Effector memory CD8-positive, alpha-beta T cell (primary cell): ENCODE data around the gene CREG2.
"Not testable (repeated sequence)": the region's sequence is repeated elsewhere in the genome, so short reads cannot be mapped to it uniquely, and the experiment has no call there.

Experiments used
- ATAC-seq: fragments of 150-1000 bp; cut with Tn5 transposase; replicated peaks from 2 replicates; pipeline ENCODE4 v1.10.0; 2021; ENCODE audit warnings: mild to moderate bottlenecking, moderate library complexity
- DNase-seq, 3 experiments: peaks; one replicate each; pipeline ENCODE4 v3.0.0; 2021
- H3K27ac Mint-ChIP-seq, 2 donors: one replicate each; pipeline ENCODE4 v1.8.0; 2022; ENCODE audit warnings: mild to moderate bottlenecking in 2 of 2, mixed read lengths in 2 of 2, moderate library complexity in 2 of 2
- H3K27me3 Mint-ChIP-seq, 2 donors: one replicate each; pipeline ENCODE4 v1.8.0; 2022; ENCODE audit warnings: mixed read lengths in 2 of 2
- H3K36me3 Mint-ChIP-seq: one replicate; pipeline ENCODE4 v1.8.0; 2022; ENCODE audit warnings: mild to moderate bottlenecking, moderate library complexity, mixed read lengths; ENCODE audit not compliant: insufficient read depth
- H3K4me1 Mint-ChIP-seq, 2 donors: one replicate each; pipeline ENCODE4 v1.8.0; 2022; ENCODE audit warnings: low read depth in 2 of 2, mixed read lengths in 2 of 2
- H3K4me3 Mint-ChIP-seq, 2 donors: one replicate each; pipeline ENCODE4 v1.8.0; 2022; ENCODE audit warnings: mild to moderate bottlenecking in 2 of 2, mixed read lengths in 2 of 2, moderate library complexity in 2 of 2
- H3K9me3 Mint-ChIP-seq, 2 donors: one replicate each; pipeline ENCODE4 v1.8.0; 2022; ENCODE audit warnings: mixed read lengths in 2 of 2

CREG2 gene

GRCh38 chr2:101359410-101359954 lies 27.8 kb downstream of the CREG2 start:
- H3K27me3 Mint-ChIP-seq, result peaks cover 0 to 3% of the 10 kb centered on the region in 2 donors
- H3K36me3 Mint-ChIP-seq, result no peaks in the 10 kb centered on the region
- ATAC-seq (no peak), DNase-seq (no peak)
- no peak overlapping the region for H3K4me3 Mint-ChIP-seq
- H3K4me1 Mint-ChIP-seq, result peaks cover 20 to 32% of the 10 kb centered on the region in 2 donors
- H3K27ac Mint-ChIP-seq, result no peak overlapping the region
- no peaks in the 10 kb centered on the region for H3K9me3 Mint-ChIP-seq

- H3K4me3 Mint-ChIP-seq, result no peak overlapping the region
- H3K27me3 Mint-ChIP-seq, result peaks cover 0 to 7% of the 10 kb centered on the region in 2 donors
- no peak for DNase-seq
- no peak for ATAC-seq
- peaks cover 17 to 29% of the 10 kb centered on the region in 2 donors for H3K4me1 Mint-ChIP-seq
- peak overlapping the region in 1 of 2 donors; percentile 6 for H3K27ac Mint-ChIP-seq
- H3K36me3 Mint-ChIP-seq, result no peaks in the 10 kb centered on the region
- H3K9me3 Mint-ChIP-seq, result no peaks in the 10 kb centered on the region
These were observed 29.9 kb downstream of the CREG2 start for GRCh38 chr2:101357376-101357775.

GRCh38 chr2:101356521-101356920 lies 30.8 kb downstream of the CREG2 start:
- ATAC-seq (no peak), DNase-seq (no peak)
- no peak overlapping the region for H3K27ac Mint-ChIP-seq

GRCh38 chr2:101356055-101356454 lies 31.2 kb downstream of the CREG2 start:
- H3K36me3 Mint-ChIP-seq, result no peaks in the 10 kb centered on the region
- H3K9me3 Mint-ChIP-seq, result no peaks in the 10 kb centered on the region
- H3K27me3 Mint-ChIP-seq, result peaks cover 0 to 7% of the 10 kb centered on the region in 2 donors
- peak overlapping the region in 1 of 2 donors; percentile 32 for H3K27ac Mint-ChIP-seq
- H3K4me1 Mint-ChIP-seq, result peaks cover 5 to 15% of the 10 kb centered on the region in 2 donors
- DNase-seq (no peak), ATAC-seq (no peak)
- H3K4me3 Mint-ChIP-seq, result no peak overlapping the region

More at GRCh38 chr2:101356521-101356920, 30.8 kb downstream of the CREG2 start:
- no peaks in the 10 kb centered on the region for H3K36me3 Mint-ChIP-seq
- H3K9me3 Mint-ChIP-seq, result no peaks in the 10 kb centered on the region
- peaks cover 0 to 7% of the 10 kb centered on the region in 2 donors for H3K27me3 Mint-ChIP-seq
- H3K4me3 Mint-ChIP-seq, result no peak overlapping the region
- peaks cover 8 to 20% of the 10 kb centered on the region in 2 donors for H3K4me1 Mint-ChIP-seq

- DNase-seq (no peak), ATAC-seq (no peak)
- Mint-ChIP-seq H3K9me3 (no peaks in the 10 kb centered on the region), H3K27me3 (peaks cover 0 to 7% of the 10 kb centered on the region in 2 donors), H3K4me3 (no peak overlapping the region), H3K4me1 (peaks cover 5 to 16% of the 10 kb centered on the region in 2 donors), H3K27ac (peak overlapping the region in 1 of 2 donors; percentile 32), H3K36me3 (no peaks in the 10 kb centered on the region)
These were observed 31.8 kb downstream of the CREG2 start for GRCh38 chr2:101355401-101356054.

GRCh38 chr2:101354420-101355311 lies 32.6 kb downstream of the CREG2 start:
- Mint-ChIP-seq H3K4me3 (no peak overlapping the region), H3K4me1 (peaks cover 4 to 13% of the 10 kb centered on the region in 2 donors), H3K36me3 (no peaks in the 10 kb centered on the region), H3K27ac (no peak overlapping the region), H3K27me3 (peaks cover 0 to 7% of the 10 kb centered on the region in 2 donors), H3K9me3 (no peaks in the 10 kb centered on the region)
- ATAC-seq, result no peak
- DNase-seq, result no peak

- H3K4me3 Mint-ChIP-seq, DNase-seq, H3K27me3 Mint-ChIP-seq, ATAC-seq, H3K4me1 Mint-ChIP-seq, H3K27ac Mint-ChIP-seq, H3K36me3 Mint-ChIP-seq, H3K9me3 Mint-ChIP-seq: not testable (repeated sequence)
These were observed 34.7 kb downstream of the CREG2 start for GRCh38 chr2:101352631-101353030.

- Mint-ChIP-seq H3K4me3 (no peak overlapping the region), H3K9me3 (no peaks in the 10 kb centered on the region), H3K27ac (no peak overlapping the region), H3K27me3 (peaks cover 0 to 7% of the 10 kb centered on the region in 2 donors), H3K4me1 (peaks cover 4 to 9% of the 10 kb centered on the region in 2 donors), H3K36me3 (no peaks in the 10 kb centered on the region)
- ATAC-seq (no peak), DNase-seq (no peak)
These were observed 36.1 kb downstream of the CREG2 start for GRCh38 chr2:101351207-101351606.

- Mint-ChIP-seq H3K4me3 (no peak overlapping the region), H3K9me3 (no peaks in the 10 kb centered on the region), H3K36me3 (no peaks in the 10 kb centered on the region), H3K27ac (no peak overlapping the region), H3K27me3 (peaks cover 0 to 7% of the 10 kb centered on the region in 2 donors), H3K4me1 (peaks cover 4 to 9% of the 10 kb centered on the region in 2 donors)
- ATAC-seq (peak; percentile 59), DNase-seq (no peak)
These were observed 37.2 kb downstream of the CREG2 start for GRCh38 chr2:101349893-101350662.

GRCh38 chr2:101348883-101349282 lies 38.4 kb downstream of the CREG2 start:
- ATAC-seq (no peak), DNase-seq (no peak)
- no peaks in the 10 kb centered on the region for H3K27me3 Mint-ChIP-seq
- peaks cover 6 to 9% of the 10 kb centered on the region in 2 donors for H3K4me1 Mint-ChIP-seq
- no peaks in the 10 kb centered on the region for H3K9me3 Mint-ChIP-seq
- H3K27ac Mint-ChIP-seq, result no peak overlapping the region
- H3K36me3 Mint-ChIP-seq, result no peaks in the 10 kb centered on the region
- H3K4me3 Mint-ChIP-seq, result no peak overlapping the region

- no peak for ATAC-seq
- H3K27me3 Mint-ChIP-seq, result no peaks in the 10 kb centered on the region
- no peak overlapping the region for H3K27ac Mint-ChIP-seq
- H3K36me3 Mint-ChIP-seq, result no peaks in the 10 kb centered on the region
- no peak overlapping the region for H3K4me3 Mint-ChIP-seq
- no peaks in the 10 kb centered on the region for H3K9me3 Mint-ChIP-seq
- no peak for DNase-seq
- peaks cover 10 to 14% of the 10 kb centered on the region in 2 donors for H3K4me1 Mint-ChIP-seq
These were observed 40.4 kb downstream of the CREG2 start for GRCh38 chr2:101346909-101347308.

- Mint-ChIP-seq H3K27me3 (no peaks in the 10 kb centered on the region), H3K4me3 (no peak overlapping the region), H3K27ac (no peak overlapping the region), H3K4me1 (peaks cover 13 to 19% of the 10 kb centered on the region in 2 donors), H3K9me3 (no peaks in the 10 kb centered on the region), H3K36me3 (no peaks in the 10 kb centered on the region)
- no peak for ATAC-seq
- DNase-seq, result no peak
These were observed 43.2 kb downstream of the CREG2 start for GRCh38 chr2:101344137-101344536.

- ATAC-seq (no peak), DNase-seq (no peak)
- Mint-ChIP-seq H3K4me1 (peaks cover 13 to 19% of the 10 kb centered on the region in 2 donors), H3K36me3 (no peaks in the 10 kb centered on the region), H3K27me3 (no peaks in the 10 kb centered on the region), H3K27ac (no peak overlapping the region), H3K9me3 (no peaks in the 10 kb centered on the region), H3K4me3 (no peak overlapping the region)
These were observed 44.7 kb downstream of the CREG2 start for GRCh38 chr2:101342625-101343008.
